ENCODE results near the gene DNAJC13. TPM values are rescaled to one million over a fixed set of nuclear protein-coding genes. Genes with fewer than 3 reads are reported as not detected.

DNAJC13 gene
- total and polyA plus RNA-seq, 2 donors (not counting 3 experiments of a cell fraction or from before 2014, with no cell fraction given): 14.3 to 71.7 TPM

- no peak for TF ChIP-seq FOS (IDR thresholded peaks at IDR 0.05; ENCODE audit: borderline replicate concordance, insufficient read depth, low read length)
- no peak for TF ChIP-seq JUN (IDR thresholded peaks at IDR 0.05; ENCODE audit: borderline replicate concordance, insufficient read depth, insufficient read length, low read depth)
- no peak for TF ChIP-seq GATA2 (IDR thresholded peaks at IDR 0.05; ENCODE audit: insufficient read depth, insufficient read length, low read depth, low read length)
- no peak for TF ChIP-seq MAX (IDR thresholded peaks at IDR 0.05; ENCODE audit: insufficient read depth, insufficient read length)
- TF ChIP-seq EZH2 (IDR thresholded peaks at IDR 0.05; ENCODE audit: borderline replicate concordance, low read depth, low read length, severe bottlenecking): no peak
- no peak for TF ChIP-seq POLR2A (IDR thresholded peaks at IDR 0.05; ENCODE audit: low read depth, low read length)
- no peak for TF ChIP-seq MYC (IDR thresholded peaks at IDR 0.05; ENCODE audit: low read depth, low read length)
- TF ChIP-seq CTCF (IDR thresholded peaks at IDR 0.05; ENCODE audit: extremely low read depth in 1 of 2, insufficient read depth in 1 of 2, low read depth in 1 of 2, low read length in 2 of 2): no peak
- no peak for TF ChIP-seq POLR2AphosphoS5 (IDR thresholded peaks at IDR 0.05; ENCODE audit: insufficient read depth, low read depth, low read length)
- Histone ChIP-seq H3K9me1 (replicated peaks; ENCODE audit: control insufficient read depth, extremely low read depth, insufficient read depth, low read length) (no peaks in the 10 kb centered on the region), H4K20me1 (replicated peaks; ENCODE audit: control insufficient read depth, extremely low read depth, insufficient read depth, low read length) (no peaks in the 10 kb centered on the region), H3K4me2 (ENCODE audit: insufficient read depth, low read length) (no peak overlapping the region), H2AFZ (ENCODE audit: low read depth, low read length) (no peak overlapping the region), H3K9me3 (replicated peaks; ENCODE audit: control insufficient read depth, insufficient read depth, low read length) (no peaks in the 10 kb centered on the region), H3K27ac (ENCODE audit: insufficient read depth, low read depth, low read length) (no peak overlapping the region), H3K36me3 (ENCODE audit: control insufficient read depth in 2 of 2, extremely low read depth in 1 of 2, insufficient read depth in 2 of 2, low read length in 2 of 2) (no peaks in the 10 kb centered on the region), H3K79me2 (ENCODE audit: control insufficient read depth, insufficient read depth, low read length) (no peaks in the 10 kb centered on the region), H3K4me1 (ENCODE audit: control insufficient read depth, extremely low read depth, insufficient read depth, low read length) (no peaks in the 10 kb centered on the region), H3K9ac (replicated peaks; ENCODE audit: extremely low read depth, insufficient read depth, low read length) (no peak overlapping the region), H3K4me3 (replicated peaks in 1 of 3; ENCODE audit: insufficient read depth in 1 of 3, low read depth in 1 of 3, low read length in 3 of 3) (no peak overlapping the region), H3K27me3 (ENCODE audit: control insufficient read depth in 2 of 2, insufficient read depth in 2 of 2, low read length in 2 of 2) (peaks cover 1 to 7% of the 10 kb centered on the region in 2 experiments)
- CTCF ChIA-PET: interaction anchor here (1.0 to 1.5 kb wide), 3 partner anchors 16 to 31 kb away, joined by 3 to 4 read pairs (median 3); no protein-coding TSS in a partner anchor
- DNase-seq (ENCODE audit: low read depth, low spot score) (no peak), FAIRE-seq (no peak)
- dilution Hi-C loops (cut with MboI; ENCODE audit: extremely low pct_ligation_motif_present, low sequenced_read_pairs): no loop called here
- intact Hi-C loops (cut with micrococcal nuclease): no loop called here
- POLR2A ChIA-PET: no interaction called here
- no TSS peak for BruUV-seq (replicated peaks)
These were observed 35.0 kb upstream of the DNAJC13 start for GRCh38 chr3:132382267-132382666.
